Sigmoid colon (tissue), 7 donors: Measurements from ENCODE around the gene TRA2A. TPM values are rescaled to one million over a fixed set of nuclear protein-coding genes. Genes with fewer than 3 reads are reported as not detected.
"Not testable (repeated sequence)": the region's sequence is repeated elsewhere in the genome, so short reads cannot be mapped to it uniquely, and the experiment has no call there.

Experiments
- DNase-seq: peaks from one replicate; pipeline ENCODE4 v3.0.0-alpha.2; 2019
- H3K27ac ChIP-seq, 4 donors: fragments of 200-600 bp; sonication (generic); one replicate each; pipeline ENCODE4 v1.5.1; 2016 to 2019; ENCODE audit warnings: mild to moderate bottlenecking in 1 of 4
- H3K27me3 ChIP-seq, 3 donors: fragments of 200-600 bp; sonication (generic); one replicate each; pipeline ENCODE4 v1.5.1; 2019; ENCODE audit warnings: mild to moderate bottlenecking in 1 of 3
- H3K36me3 ChIP-seq, 4 donors: fragments of 200-600 bp; sonication (generic); one replicate each; pipeline ENCODE4 v1.5.1; 2016 to 2019
- H3K4me1 ChIP-seq, 4 donors: fragments of 200-600 bp; sonication (generic); one replicate each; pipeline ENCODE4 v1.5.1; 2017 to 2019
- H3K4me3 ChIP-seq, 4 donors: fragments of 200-600 bp; sonication (generic); one replicate each; pipeline ENCODE4 v1.5.1; 2017 to 2019; ENCODE audit warnings: mild to moderate bottlenecking in 2 of 4, moderate library complexity in 1 of 4
- H3K9me3 ChIP-seq, 4 donors: fragments of 200-600 bp in 3 of 4; sonication (generic) in 3 of 4; one replicate each; pipeline versions ENCODE4 v1.5.1 to v1.6.1; 2013 to 2019
- CTCF ChIP-seq, 4 experiments: fragments of 450-650 bp in 3 of 4; fragments of 200-600 bp in 1 of 4; IDR thresholded peaks; one replicate each; pipeline ENCODE4 v1.5.1; 2016 to 2019; ENCODE audit warnings: antibody characterized with exemption in 4 of 4, mild to moderate bottlenecking in 3 of 4, moderate library complexity in 2 of 4
- EP300 ChIP-seq, 4 donors: sonication (generic); formaldehyde crosslinking; IDR thresholded peaks; one replicate each; pipeline ENCODE4 v1.6.1; 2017; ENCODE audit warnings: antibody characterized with exemption in 4 of 4
- POLR2A ChIP-seq, 2 donors: fragments of 450-650 bp; IDR thresholded peaks; one replicate each; pipeline ENCODE4 v1.6.1; 2016; ENCODE audit warnings: antibody characterized with exemption in 2 of 2, mild to moderate bottlenecking in 2 of 2, moderate library complexity in 2 of 2
- POLR2AphosphoS5 ChIP-seq, 4 donors: sonication (generic); formaldehyde crosslinking; IDR thresholded peaks; one replicate each; pipeline ENCODE4 v1.6.1; 2017; ENCODE audit warnings: antibody characterized with exemption in 4 of 4
- whole genome bisulfite sequencing, 2 donors: extraction: QIAGEN DNeasy Blood & Tissue Kit; methylation state at CpG; one replicate each; pipeline ENCODE4 v1.1.7; 2013; 5-methylcytosine and 5-hydroxymethylcytosine counted together
- intact Hi-C: fragments of 100-400 bp; cut with DNase I; formaldehyde crosslinking; loops from one replicate; pipeline ENCODE4 v1.15.1; 2023
- polyA plus RNA-seq, 3 donors: library from polyadenylated mRNA; stranded (reverse); fragments of 200-250 nt; gene quantifications; one replicate each; pipeline ENCODE4 v1.2.3, GENCODE V29; 2013
- total RNA-seq, 4 donors: library from RNA; depleted of rRNA; stranded (reverse); fragments of >200 nt; gene quantifications; one replicate each; pipeline ENCODE4 v1.1.0, GENCODE V29; 2016
- donor health status: healthy with polysubstance abuse.
- donor health status: Bipolar disorder and iron deficiency.
- donor health status: healthy.

The TRA2A gene
- total and polyA plus RNA-seq, 7 donors = 34.2 to 84.5 (median 45.9) TPM

- intact Hi-C loops = loop anchor here (5.0 to 10.0 kb wide), 3 partner anchors 56 to 349 kb away; partner anchors contain the start of genes IGF2BP3, MALSU1 and NUP42
- Histone ChIP-seq H3K27me3 (no peaks in the 10 kb centered on the region), H3K4me3 (peak overlapping the region; percentile 72 to 82 (median 74)), H3K27ac (peak overlapping the region; percentile 92 to 97 (median 94)), H3K4me1 (peaks cover 0 to 41% (median 35%) of the 10 kb centered on the region in 4 donors), H3K9me3 (no peaks in the 10 kb centered on the region), H3K36me3 (no peaks in the 10 kb centered on the region)
- peak; percentile 32 to 68 (median 50) for TF ChIP-seq POLR2AphosphoS5 (IDR thresholded peaks at IDR 0.05)
- peak in 1 of 4 donors; percentile 3 for TF ChIP-seq EP300 (IDR thresholded peaks at IDR 0.05)
- no peak for TF ChIP-seq CTCF (IDR thresholded peaks at IDR 0.05)
- peak; percentile 85 for DNase-seq
- WGBS, 2 donors = 0% methylated on average over 55 of the region's 55 CpGs
These were observed 559 bp downstream of the TRA2A start for GRCh38 chr7:23531050-23531793.

- Histone ChIP-seq H3K36me3 (no peaks in the 10 kb centered on the region), H3K4me3 (peak overlapping the region; percentile 72 to 82 (median 74)), H3K27me3 (no peaks in the 10 kb centered on the region), H3K9me3 (no peaks in the 10 kb centered on the region), H3K27ac (peak overlapping the region; percentile 92 to 97 (median 94)), H3K4me1 (peaks cover 0 to 49% (median 42%) of the 10 kb centered on the region in 4 donors)
- WGBS, 2 donors = 0 to 1% methylated on average over 8 of the region's 8 CpGs
- DNase-seq = no peak
- intact Hi-C loops = loop anchor here (5.0 to 10.0 kb wide), 3 partner anchors 56 to 348 kb away; partner anchors contain the start of genes IGF2BP3, MALSU1 and NUP42
- TF ChIP-seq CTCF (IDR thresholded peaks at IDR 0.05) (no peak), POLR2A (IDR thresholded peaks at IDR 0.05) (no peak), EP300 (IDR thresholded peaks at IDR 0.05) (no peak), POLR2AphosphoS5 (IDR thresholded peaks at IDR 0.05) (no peak)
These were observed 1.4 kb downstream of the TRA2A start for GRCh38 chr7:23530405-23530804.

- TF ChIP-seq POLR2A (IDR thresholded peaks at IDR 0.05) = no peak
- TF ChIP-seq EP300 (IDR thresholded peaks at IDR 0.05) = no peak
- no peak for TF ChIP-seq POLR2AphosphoS5 (IDR thresholded peaks at IDR 0.05)
- no peak for TF ChIP-seq CTCF (IDR thresholded peaks at IDR 0.05)
- no peak overlapping the region for H3K27ac ChIP-seq
- intact Hi-C loops = no loop called here
- no peak for DNase-seq
- H3K27me3 ChIP-seq = no peaks in the 10 kb centered on the region
- no peaks in the 10 kb centered on the region for H3K36me3 ChIP-seq
- H3K9me3 ChIP-seq = no peaks in the 10 kb centered on the region
- H3K4me3 ChIP-seq = peak overlapping the region in 2 of 4 donors; percentile 75 to 82
- WGBS, 2 donors = 86 to 88% methylated on average over 18 of the region's 18 CpGs
- H3K4me1 ChIP-seq = peaks cover 0 to 58% (median 47%) of the 10 kb centered on the region in 4 donors
These were observed 2.4 kb downstream of the TRA2A start for GRCh38 chr7:23529262-23529859.

GRCh38 chr7:23525611-23526010 lies 6.2 kb downstream of the TRA2A start:
- DNase-seq, H3K27ac ChIP-seq, H3K9me3 ChIP-seq, intact Hi-C loops, H3K27me3 ChIP-seq, H3K4me3 ChIP-seq: not testable (repeated sequence)
- Histone ChIP-seq H3K4me1 (peaks cover 0 to 77% (median 58%) of the 10 kb centered on the region in 4 donors), H3K36me3 (peaks cover 0 to 12% (median 10%) of the 10 kb centered on the region in 4 donors)
- 70 to 75% methylated on average over 7 of the region's 7 CpGs for WGBS, 2 donors

- TF ChIP-seq POLR2AphosphoS5 (IDR thresholded peaks at IDR 0.05) (no peak), POLR2A (IDR thresholded peaks at IDR 0.05) (no peak), CTCF (IDR thresholded peaks at IDR 0.05) (no peak)
- intact Hi-C loops = no loop called here
- WGBS, 2 donors = 89 to 94% methylated on average over 7 of the region's 7 CpGs
- Histone ChIP-seq H3K27ac (no peak overlapping the region), H3K9me3 (no peaks in the 10 kb centered on the region), H3K4me3 (no peak overlapping the region), H3K27me3 (no peaks in the 10 kb centered on the region), H3K4me1 (peaks cover 0 to 69% (median 49%) of the 10 kb centered on the region in 4 donors), H3K36me3 (peaks cover 0 to 24% (median 15%) of the 10 kb centered on the region in 4 donors)
- no peak for DNase-seq
These were observed 7.3 kb downstream of the TRA2A start for GRCh38 chr7:23524473-23524872.
